Stomach (tissue), 4 donors: ENCODE data around the gene ARHGEF25.

Source experiments
- CTCF ChIP-seq, 7 experiments: fragments of 450-650 bp in 4 of 7; fragments of 200-600 bp in 3 of 7; sonication (generic) in 3 of 7; IDR thresholded peaks; one replicate each; pipeline ENCODE4 v1.5.1; 2016 to 2019; ENCODE audit warnings: antibody characterized with exemption in 7 of 7, control low read depth in 2 of 7, mild to moderate bottlenecking in 1 of 7
- POLR2A ChIP-seq, 4 donors: fragments of 450-650 bp; IDR thresholded peaks; one replicate each; pipeline ENCODE4 v1.6.1; 2016; ENCODE audit warnings: antibody characterized with exemption in 4 of 4, control low read depth in 2 of 4, mild to moderate bottlenecking in 1 of 4, moderate library complexity in 1 of 4
- POLR2AphosphoS5 ChIP-seq, 3 donors: sonication (generic); formaldehyde crosslinking; IDR thresholded peaks; one replicate each; pipeline ENCODE4 v1.6.1; 2016; ENCODE audit warnings: antibody characterized with exemption in 3 of 3

DNA sequence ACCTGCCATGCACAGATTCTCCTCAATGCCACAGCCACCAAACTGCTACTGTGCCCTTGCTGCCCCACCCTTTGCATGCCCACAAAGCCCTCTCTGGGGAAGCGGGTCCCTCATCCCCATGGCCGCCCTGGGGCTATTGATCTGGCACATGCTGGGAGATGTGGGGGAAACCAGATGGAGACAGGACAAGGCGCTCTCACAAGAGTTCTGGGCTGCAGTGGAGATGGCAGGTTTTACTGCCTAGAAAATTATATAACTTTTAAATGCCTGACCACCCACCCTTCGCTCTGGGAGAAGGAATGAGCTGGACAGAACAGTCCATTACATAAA lies 30.8 kb upstream of the ARHGEF25 start:
- TF ChIP-seq CTCF (IDR thresholded peaks at IDR 0.05) = no peak
- no peak for TF ChIP-seq POLR2AphosphoS5 (IDR thresholded peaks at IDR 0.05)
- no peak for TF ChIP-seq POLR2A (IDR thresholded peaks at IDR 0.05)
